ENCODE results near the gene EVPLL. TPM values are rescaled to one million over a fixed set of nuclear protein-coding genes. Genes with fewer than 3 reads are reported as not detected.
A peak's percentile ranks its signal among the peaks of the same experiment; 100 is the strongest.
"Not testable (repeated sequence)": the region's sequence is repeated elsewhere in the genome, so short reads cannot be mapped to it uniquely, and the experiment has no call there.

The EVPLL gene
- total and polyA plus RNA-seq, 2 of the 4 experiments (the other 2 are of a cell fraction), result not detected

DNA sequence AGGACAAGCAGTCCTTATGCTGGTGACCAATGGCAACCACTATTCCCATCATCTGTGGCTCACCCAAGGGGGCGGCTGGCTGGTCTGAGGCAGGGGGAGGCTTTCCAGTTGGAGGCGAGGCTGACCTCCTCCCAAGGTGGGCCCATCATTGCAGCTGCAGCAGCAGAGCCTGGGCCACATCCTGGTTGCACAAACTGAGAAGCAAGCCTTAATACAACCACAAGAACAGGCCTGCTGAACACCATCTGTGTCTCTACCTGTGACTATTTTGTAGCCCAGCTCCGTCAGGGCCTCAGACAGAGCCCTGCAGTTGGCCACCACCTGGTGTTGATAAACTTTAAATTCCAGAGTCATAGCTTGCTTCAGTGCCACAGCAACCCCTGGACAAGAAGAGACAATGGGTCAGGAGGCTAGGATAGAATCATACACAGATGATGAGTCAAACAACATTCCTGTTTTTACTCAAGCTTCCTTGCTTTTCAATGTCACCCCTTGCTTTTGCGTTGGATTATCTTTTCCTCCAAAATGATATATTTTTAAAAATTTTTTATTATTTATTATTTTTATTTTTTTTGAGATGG lies 44.6 kb upstream of the EVPLL start:
- no peak overlapping the region for H3K14ac ChIP-seq (replicated peaks; ENCODE audit: low read depth, low read length)
- POLR2A ChIA-PET (ENCODE audit: unreplicated experiment), result no interaction called here
- no peak overlapping the region for H2BK15ac ChIP-seq (ENCODE audit: low read depth, low read length)
- peaks cover 4% of the 10 kb centered on the region; the same call in 1 of the 2 replicates for H3K4me1 ChIP-seq (ENCODE audit: control insufficient read depth, insufficient read depth, low read length)
- BruUV-seq (replicated peaks), result no TSS peak
- H3K23ac ChIP-seq (ENCODE audit: low read depth, low read length), result no peak overlapping the region
- no peaks in the 10 kb centered on the region for H3K27me3 ChIP-seq (ENCODE audit: control insufficient read depth, insufficient read depth, low read length)
- no peak overlapping the region for H2BK5ac ChIP-seq (ENCODE audit: low read depth, low read length, poor library complexity, severe bottlenecking)
- no peak overlapping the region for H3K4me2 ChIP-seq (ENCODE audit: low read depth, low read length)
- no peak overlapping the region for H3K18ac ChIP-seq (ENCODE audit: low read depth, low read length)
- H4K8ac ChIP-seq (ENCODE audit: low read depth in 2 of 2, low read length in 2 of 2), result no peak overlapping the region
- in situ Hi-C loops (cut with MboI; ENCODE audit: low sequenced_read_pairs), result no loop called here
- H3K27ac ChIP-seq (ENCODE audit: insufficient read depth, low read length), result no peak overlapping the region
- peak overlapping the region; percentile 28 for H2AK9ac ChIP-seq (replicated peaks; ENCODE audit: low read depth, low read length, poor library complexity)
- H2AFZ ChIP-seq (replicated peaks; ENCODE audit: low read length, poor library complexity), result no peak overlapping the region
- H2BK120ac ChIP-seq (ENCODE audit: low read depth, low read length), result no peak overlapping the region
- WGBS, 2 experiments (ENCODE audit: extremely low coverage in 2 of 2, insufficient read length in 1 of 2), result 62% methylated on average over 2 of the region's 4 CpGs; no CpG with 5 or more reads in 1 of the 2 experiments
- CTCF ChIA-PET, result interaction anchor here (1.1 kb wide), 1 partner anchor 10 kb away, joined by 3 read pairs; no protein-coding TSS in a partner anchor
- TF ChIP-seq MXI1 (IDR thresholded peaks at IDR 0.05; ENCODE audit: borderline replicate concordance, low read depth, low read length) (no peak), CEBPB (IDR thresholded peaks at IDR 0.05; ENCODE audit: low read depth, low read length) (no peak), MAFK (IDR thresholded peaks at IDR 0.05; ENCODE audit: low read depth, low read length) (no peak), FOS (IDR thresholded peaks at IDR 0.05; ENCODE audit: low read depth, low read length) (no peak)
- TF ChIP-seq, protein P1, sequence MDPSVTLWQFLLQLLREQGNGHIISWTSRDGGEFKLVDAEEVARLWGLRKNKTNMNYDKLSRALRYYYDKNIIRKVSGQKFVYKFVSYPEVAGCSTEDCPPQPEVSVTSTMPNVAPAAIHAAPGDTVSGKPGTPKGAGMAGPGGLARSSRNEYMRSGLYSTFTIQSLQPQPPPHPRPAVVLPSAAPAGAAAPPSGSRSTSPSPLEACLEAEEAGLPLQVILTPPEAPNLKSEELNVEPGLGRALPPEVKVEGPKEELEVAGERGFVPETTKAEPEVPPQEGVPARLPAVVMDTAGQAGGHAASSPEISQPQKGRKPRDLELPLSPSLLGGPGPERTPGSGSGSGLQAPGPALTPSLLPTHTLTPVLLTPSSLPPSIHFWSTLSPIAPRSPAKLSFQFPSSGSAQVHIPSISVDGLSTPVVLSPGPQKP (IDR thresholded peaks at IDR 0.05; ENCODE audit: borderline replicate concordance, low read depth, low read length), result no peak
- no peak overlapping the region for H2BK20ac ChIP-seq (ENCODE audit: low read depth, low read length)
- no peak overlapping the region for H3K56ac ChIP-seq (ENCODE audit: extremely low read depth, insufficient read depth, low read length)
- no peaks in the 10 kb centered on the region; a peak in 1 of 4 replicates for H3K79me1 ChIP-seq (ENCODE audit: low read depth in 1 of 2, low read length in 2 of 2)
- H4K20me1 ChIP-seq (ENCODE audit: insufficient read depth, low read length), result no peaks in the 10 kb centered on the region
- H3K4ac ChIP-seq (ENCODE audit: low read depth, low read length), result no peak overlapping the region
- H2AK5ac ChIP-seq (ENCODE audit: low read depth, low read length), result no peak overlapping the region
- no peaks in the 10 kb centered on the region for H3K9me3 ChIP-seq (ENCODE audit: control insufficient read depth, insufficient read depth, low read length)
- intact Hi-C loops (cut with micrococcal nuclease), result no loop called here
- H3K9ac ChIP-seq (ENCODE audit: low read depth, low read length), result no peak overlapping the region
- no peak overlapping the region for H3K4me3 ChIP-seq (ENCODE audit: insufficient read depth, low read depth, low read length)
- H4K91ac ChIP-seq (ENCODE audit: insufficient read depth, low read depth, low read length), result no peak overlapping the region
- H4K5ac ChIP-seq (ENCODE audit: low read depth, low read length), result no peak overlapping the region
- dilution Hi-C loops (cut with HindIII; ENCODE audit: low sequenced_read_pairs, unreplicated experiment), result no loop called here
- ATAC-seq (ENCODE audit: low read depth), result peak; percentile 54
- peaks cover 9% of the 10 kb centered on the region for H3K36me3 ChIP-seq (ENCODE audit: control insufficient read depth, insufficient read depth, low read length)
- peak; percentile 28 for DNase-seq
- H3K9me1 ChIP-seq (ENCODE audit: insufficient read depth, low read length), result peaks cover 14% of the 10 kb centered on the region

DNA sequence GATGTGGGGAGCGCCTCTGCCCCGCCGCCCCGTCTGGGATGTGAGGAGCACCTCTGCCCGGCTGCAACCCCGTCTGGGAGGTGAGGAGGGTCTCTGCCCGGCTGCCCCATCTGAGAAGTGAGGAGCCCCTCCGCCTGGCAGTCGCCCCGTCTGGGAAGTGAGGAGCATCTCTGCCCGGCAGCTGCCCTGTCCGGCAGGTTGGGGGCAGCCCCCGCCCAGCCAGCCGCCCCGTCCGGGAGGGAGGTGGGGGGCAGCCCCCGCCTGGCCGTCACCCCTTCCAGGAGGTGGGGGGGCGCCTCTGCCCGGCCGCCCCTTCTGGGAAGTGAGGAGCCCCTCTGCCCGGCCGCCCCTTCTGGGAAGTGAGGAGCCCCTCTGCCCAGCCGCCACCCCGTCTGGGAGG lies 39.4 kb upstream of the EVPLL start:
- H2AFZ ChIP-seq (replicated peaks; ENCODE audit: low read length, poor library complexity); H3K27me3 ChIP-seq (ENCODE audit: control insufficient read depth, insufficient read depth, low read length); H4K20me1 ChIP-seq (ENCODE audit: insufficient read depth, low read length); H3K23ac ChIP-seq (ENCODE audit: low read depth, low read length); DNase-seq; H3K56ac ChIP-seq (ENCODE audit: extremely low read depth, insufficient read depth, low read length); H3K79me1 ChIP-seq (ENCODE audit: low read depth in 1 of 2, low read length in 2 of 2); POLR2A ChIA-PET (ENCODE audit: unreplicated experiment); BruUV-seq (replicated peaks); H3K14ac ChIP-seq (replicated peaks; ENCODE audit: low read depth, low read length); H3K9ac ChIP-seq (ENCODE audit: low read depth, low read length); H2AK5ac ChIP-seq (ENCODE audit: low read depth, low read length); H2BK120ac ChIP-seq (ENCODE audit: low read depth, low read length); H2BK5ac ChIP-seq (ENCODE audit: low read depth, low read length, poor library complexity, severe bottlenecking); H3K4me3 ChIP-seq (ENCODE audit: insufficient read depth, low read depth, low read length); H3K9me3 ChIP-seq (ENCODE audit: control insufficient read depth, insufficient read depth, low read length); H3K4me2 ChIP-seq (ENCODE audit: low read depth, low read length); H3K36me3 ChIP-seq (ENCODE audit: control insufficient read depth, insufficient read depth, low read length); H3K27ac ChIP-seq (ENCODE audit: insufficient read depth, low read length); ATAC-seq (ENCODE audit: low read depth); H2AK9ac ChIP-seq (replicated peaks; ENCODE audit: low read depth, low read length, poor library complexity); H3K4ac ChIP-seq (ENCODE audit: low read depth, low read length); H2BK15ac ChIP-seq (ENCODE audit: low read depth, low read length); H3K4me1 ChIP-seq (ENCODE audit: control insufficient read depth, insufficient read depth, low read length); H3K18ac ChIP-seq (ENCODE audit: low read depth, low read length); intact Hi-C loops (cut with micrococcal nuclease); H4K8ac ChIP-seq (ENCODE audit: low read depth in 2 of 2, low read length in 2 of 2); dilution Hi-C loops (cut with HindIII; ENCODE audit: low sequenced_read_pairs, unreplicated experiment); H4K91ac ChIP-seq (ENCODE audit: insufficient read depth, low read depth, low read length); in situ Hi-C loops (cut with MboI; ENCODE audit: low sequenced_read_pairs); H2BK20ac ChIP-seq (ENCODE audit: low read depth, low read length); H4K5ac ChIP-seq (ENCODE audit: low read depth, low read length); CTCF ChIA-PET: not testable (repeated sequence)
- peaks cover 12% of the 10 kb centered on the region for H3K9me1 ChIP-seq (ENCODE audit: insufficient read depth, low read length)
- WGBS, 2 experiments (ENCODE audit: extremely low coverage in 2 of 2, insufficient read length in 1 of 2), result 100% methylated on average over 6 of the region's 25 CpGs; no CpG with 5 or more reads in 1 of the 2 experiments
